ENCODE results near the gene ELL2.

Gene ELL2

GRCh38 chr5:95924720-95925377 lies 36.8 kb downstream of the ELL2 start:
- TF ChIP-seq POLR2A (IDR thresholded peaks at IDR 0.05; ENCODE audit: extremely low read depth, insufficient read length) (no peak), MAX (IDR thresholded peaks at IDR 0.05; ENCODE audit: low read depth, low read length) (peak; percentile 55), CTCF (IDR thresholded peaks at IDR 0.05; ENCODE audit: low read depth, low read length) (no peak), MYC (IDR thresholded peaks at IDR 0.05; ENCODE audit: low read depth, low read length) (peak; percentile 62; the same call in 1 of the 2 replicates)
- peak; percentile 75 for DNase-seq (ENCODE audit: low read depth)
- H3K4me3 ChIP-seq (ENCODE audit: low read depth, low read length): no peak overlapping the region

- peak; percentile 80 for DNase-seq (ENCODE audit: low read depth)
- no peak overlapping the region for H3K4me3 ChIP-seq (ENCODE audit: low read depth, low read length)
- TF ChIP-seq MYC (IDR thresholded peaks at IDR 0.05; ENCODE audit: low read depth, low read length): no peak
- TF ChIP-seq MAX (IDR thresholded peaks at IDR 0.05; ENCODE audit: low read depth, low read length): no peak
- no peak for TF ChIP-seq POLR2A (IDR thresholded peaks at IDR 0.05; ENCODE audit: extremely low read depth, insufficient read length)
- TF ChIP-seq CTCF (IDR thresholded peaks at IDR 0.05; ENCODE audit: low read depth, low read length): no peak
These were observed 37.6 kb downstream of the ELL2 start for GRCh38 chr5:95923918-95924544.

GRCh38 chr5:95922798-95923197 lies 38.9 kb downstream of the ELL2 start:
- DNase-seq (ENCODE audit: low read depth): no peak
- no peak overlapping the region for H3K4me3 ChIP-seq (ENCODE audit: low read depth, low read length)

GRCh38 chr5:95921501-95921900 lies 40.1 kb downstream of the ELL2 start:
- H3K4me3 ChIP-seq (ENCODE audit: low read depth, low read length): no peak overlapping the region
- TF ChIP-seq MAX (IDR thresholded peaks at IDR 0.05; ENCODE audit: low read depth, low read length): no peak
- no peak for TF ChIP-seq CTCF (IDR thresholded peaks at IDR 0.05; ENCODE audit: low read depth, low read length)
- DNase-seq (ENCODE audit: low read depth): no peak

More at GRCh38 chr5:95922798-95923197, 38.9 kb downstream of the ELL2 start:
- TF ChIP-seq MYC (IDR thresholded peaks at IDR 0.05; ENCODE audit: low read depth, low read length) (no peak), CTCF (IDR thresholded peaks at IDR 0.05; ENCODE audit: low read depth, low read length) (no peak), POLR2A (IDR thresholded peaks at IDR 0.05; ENCODE audit: extremely low read depth, insufficient read length) (no peak), MAX (IDR thresholded peaks at IDR 0.05; ENCODE audit: low read depth, low read length) (no peak)

GRCh38 chr5:95920822-95921221 lies 40.8 kb downstream of the ELL2 start:
- no peak for DNase-seq (ENCODE audit: low read depth)
- TF ChIP-seq POLR2A (IDR thresholded peaks at IDR 0.05; ENCODE audit: extremely low read depth, insufficient read length) (no peak), MYC (IDR thresholded peaks at IDR 0.05; ENCODE audit: low read depth, low read length) (no peak), MAX (IDR thresholded peaks at IDR 0.05; ENCODE audit: low read depth, low read length) (no peak), CTCF (IDR thresholded peaks at IDR 0.05; ENCODE audit: low read depth, low read length) (no peak)
- no peak overlapping the region for H3K4me3 ChIP-seq (ENCODE audit: low read depth, low read length)

Measured in NB4 (cell line).